H1 (cell line): Measurements from ENCODE around the gene RPN2. TPM values are rescaled to one million over a fixed set of nuclear protein-coding genes. Genes with fewer than 3 reads are reported as not detected.

Experiments used
- EZH2 ChIP-seq: fragments of 200-600 bp; sonication (generic); IDR thresholded peaks from 2 replicates; pipeline ENCODE4 v1.7.1; 2012; ENCODE audit warnings: low read depth, mild to moderate bottlenecking, moderate library complexity, low read length, inconsistent platforms; ENCODE audit not compliant: severe bottlenecking
- KDM1A ChIP-seq: fragments of 200-600, 300-600 bp; sonication (generic); IDR thresholded peaks from 2 replicates; pipeline ENCODE4 v1.7.1; 2016; ENCODE audit warnings: mild to moderate bottlenecking, low read length, borderline replicate concordance
- MAX ChIP-seq: IDR thresholded peaks from 2 replicates; pipeline ENCODE4 v1.6.1; 2012; ENCODE audit warnings: inconsistent platforms
- POU5F1 ChIP-seq: IDR thresholded peaks from 2 replicates; pipeline ENCODE4 v1.6.1; 2011; ENCODE audit warnings: low read depth, mild to moderate bottlenecking, low read length, moderate library complexity
- polyA plus RNA-seq, 7 experiments: library from polyadenylated mRNA; depleted of rRNA in 3 of 7; stranded (reverse) in 5 of 7; unstranded in 2 of 7; fragments of >200 nt in 5 of 7; fragments of 200-250 nt in 2 of 7; gene quantifications; 1 replicate in 5 of 7; 2 replicates in 1 of 7; 4 replicates in 1 of 7; pipeline versions ENCODE4 v1.2.1 to v1.2.3, GENCODE V29; 2011 to 2013; ENCODE audit warnings: missing spikeins in 2 of 7, mixed read lengths in 2 of 7
- total RNA-seq: library from RNA; stranded (reverse); fragmentation: NEBNext Ultra II Directional; extraction: Animal tissue kit (Norgen Biotek cat#: 25700); gene quantifications from 2 replicates; pipeline ENCODE4 v1.2.1, GENCODE V29; 2021

RPN2 gene
- total and polyA plus RNA-seq, 2 of the 8 experiments (the other 6 are each of a cell fraction or from before 2014, with no cell fraction given): 236 to 379 TPM

- TF ChIP-seq EZH2 (no peak), KDM1A (no peak), MAX (no peak), POU5F1 (no peak)
Observed at GRCh38 chr20:37133952-37134351, 45.2 kb upstream of the RPN2 start (continued).
